Hematopoietic multipotent progenitor cell treated with erythropoietin and hydrocortisone succinate and interleukin-3 and kit ligand, for 6 days (in vitro differentiated cells): ENCODE measurements around the gene ADAMTSL1.
"Not testable (repeated sequence)": the region's sequence is repeated elsewhere in the genome, so short reads cannot be mapped to it uniquely, and the experiment has no call there.

Experiments used
- DNase-seq: peaks from one replicate; pipeline ENCODE4 v3.0.0-alpha.2; 2015

ADAMTSL1 gene

DNA sequence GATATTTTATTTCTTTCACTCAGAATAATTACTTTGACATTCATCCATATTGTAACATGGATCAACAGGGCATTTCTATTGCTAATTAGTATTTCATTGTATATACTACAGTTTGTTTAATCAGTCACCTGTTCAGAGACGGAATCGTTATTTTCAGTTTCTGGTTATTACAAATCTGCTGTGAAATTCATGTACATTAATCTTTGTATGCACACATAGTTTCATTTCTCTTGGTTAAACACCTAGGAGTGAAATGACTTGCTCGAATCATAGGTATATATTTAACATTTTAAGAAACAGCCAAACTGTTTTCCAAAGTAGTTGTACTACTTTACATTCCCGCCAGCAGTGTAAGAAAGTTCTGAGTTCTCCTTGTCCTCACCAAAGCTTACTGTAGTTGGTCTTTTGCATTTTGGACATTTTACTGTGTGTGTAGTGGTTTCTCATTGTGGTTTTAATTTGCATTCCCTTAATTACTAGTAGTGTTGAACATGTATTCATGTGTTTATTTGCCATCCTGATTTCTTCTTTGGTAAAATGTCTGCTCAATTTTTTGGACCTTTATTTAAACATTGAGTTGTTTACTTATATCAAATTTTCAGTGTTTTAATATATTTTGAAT lies 360.9 kb downstream of the ADAMTSL1 start:
- DNase-seq, result no peak

DNA sequence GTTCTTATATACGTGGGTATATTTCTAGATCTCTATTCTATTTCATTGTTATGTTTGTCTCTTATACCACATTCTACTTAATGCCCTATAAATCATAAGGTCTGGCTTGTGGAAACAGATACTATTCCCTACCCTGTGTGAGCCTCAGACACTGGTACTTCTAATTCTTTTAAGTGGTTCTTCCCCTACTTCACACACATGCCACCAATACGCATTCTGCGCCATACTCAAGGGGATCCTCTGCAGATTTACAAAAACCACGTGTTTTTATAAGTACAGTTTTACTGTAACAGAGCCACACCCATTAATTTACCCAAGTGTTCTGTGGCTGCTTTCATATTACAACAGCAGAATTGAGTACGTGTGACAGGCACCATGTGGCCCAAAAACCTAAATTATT lies 363.4 kb downstream of the ADAMTSL1 start:
- no peak for DNase-seq

DNA sequence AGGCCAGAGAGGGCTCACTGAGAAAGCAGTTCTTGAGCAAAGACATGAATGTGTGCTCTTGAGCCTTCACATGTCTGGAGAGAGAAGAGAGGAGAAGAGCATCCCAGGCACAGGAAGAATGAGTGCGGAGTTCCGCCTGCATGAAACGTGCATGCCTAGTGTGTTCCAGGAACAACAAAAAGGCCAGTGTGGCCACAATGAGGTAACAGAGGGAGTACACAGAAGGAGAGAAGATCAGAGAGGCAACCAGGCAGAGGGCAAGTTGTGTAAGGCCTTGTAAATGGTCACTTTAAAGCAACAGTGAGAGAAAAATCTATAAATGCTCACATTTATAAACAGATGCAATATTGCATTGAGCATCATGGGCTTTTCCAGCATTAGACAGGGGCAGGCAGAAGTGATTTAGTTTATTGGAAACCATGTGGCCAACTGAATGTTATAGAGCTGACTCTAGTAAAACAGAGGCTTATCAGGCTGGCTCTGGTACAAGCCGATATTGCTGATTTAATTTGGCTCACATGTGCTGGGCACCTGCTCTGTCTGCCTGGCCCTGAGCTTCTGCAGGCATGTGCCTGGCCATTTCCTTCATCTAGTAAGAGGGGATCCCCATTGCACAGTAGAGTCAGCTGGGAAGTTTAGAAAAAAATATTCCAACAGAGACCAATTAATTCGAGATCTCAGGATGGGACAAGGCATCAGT lies 373.8 kb downstream of the ADAMTSL1 start:
- DNase-seq, result no peak

DNA sequence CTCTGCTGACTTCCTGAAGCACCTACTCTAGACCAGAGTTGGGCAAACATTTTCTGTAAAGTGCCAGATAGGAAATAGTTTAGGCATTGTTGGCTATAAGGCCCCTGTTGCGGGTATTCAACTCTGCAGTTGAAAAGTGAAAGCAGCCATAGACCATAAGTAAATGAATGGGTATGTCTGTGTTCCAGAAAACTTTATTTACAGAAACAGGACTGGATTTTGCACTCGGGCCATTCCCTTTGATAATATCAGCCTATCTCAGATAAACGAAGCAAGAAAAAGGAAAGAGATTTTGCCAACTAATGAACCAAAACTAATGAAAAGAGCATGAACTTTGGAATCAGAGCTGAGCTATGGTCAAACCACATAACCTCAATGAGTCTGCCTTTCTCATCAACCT lies 374.7 kb downstream of the ADAMTSL1 start:
- no peak for DNase-seq

DNA sequence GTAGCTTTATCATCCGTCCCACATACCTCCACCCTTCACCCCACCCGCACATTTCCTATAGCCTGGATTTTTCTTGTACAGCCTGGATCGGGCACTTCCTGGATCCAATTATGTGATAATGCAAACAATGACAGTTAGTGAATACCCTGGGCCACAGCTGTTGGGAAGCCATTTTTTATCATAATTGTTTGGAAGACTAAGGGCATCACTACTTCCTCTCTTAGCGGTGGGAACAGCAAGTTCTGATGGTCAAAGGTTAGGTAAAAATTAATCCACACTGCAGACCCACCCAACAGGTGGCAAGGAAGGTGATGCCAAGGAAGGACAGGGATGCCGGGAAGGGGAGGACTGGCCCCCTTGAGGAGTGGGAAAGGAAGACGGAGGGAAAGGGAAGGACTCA lies 375.3 kb downstream of the ADAMTSL1 start:
- DNase-seq, result no peak

DNA sequence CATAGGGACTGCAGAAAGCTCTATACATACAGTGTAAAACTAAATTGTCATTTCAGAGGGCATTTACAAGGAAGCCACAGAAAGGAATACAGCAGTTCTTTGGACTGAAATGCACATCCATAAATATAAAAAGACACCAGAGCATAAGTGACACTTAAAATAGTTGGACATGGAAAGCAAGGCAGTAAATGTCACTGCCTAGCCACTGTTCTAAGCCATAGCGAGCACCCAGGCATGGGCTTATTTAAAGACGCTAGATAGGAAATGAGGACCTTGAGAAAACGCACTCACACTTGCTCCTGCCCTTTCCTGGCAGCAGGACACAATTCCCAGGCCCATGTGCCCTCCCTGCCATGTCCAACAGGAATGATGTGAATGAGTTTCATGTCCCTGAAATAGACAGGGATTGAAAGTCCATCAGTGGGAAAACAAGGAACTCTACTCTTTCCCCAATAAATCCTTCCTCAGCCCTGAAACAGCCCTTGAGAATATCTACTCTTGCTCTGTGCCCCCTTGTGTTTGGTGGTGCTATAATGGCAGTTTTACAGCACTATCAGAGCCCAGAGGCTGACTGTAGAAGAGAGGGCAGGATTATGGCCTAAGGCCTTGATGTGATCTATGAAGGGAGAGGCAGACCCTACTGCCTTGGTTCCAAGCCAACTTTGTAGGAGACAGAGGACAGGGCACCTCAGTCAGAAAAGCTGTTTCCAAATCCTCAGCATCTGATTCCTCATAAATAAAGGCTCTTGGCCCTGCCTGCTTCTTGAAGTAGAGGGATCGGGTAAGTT lies 376.1 kb downstream of the ADAMTSL1 start:
- no peak for DNase-seq

DNA sequence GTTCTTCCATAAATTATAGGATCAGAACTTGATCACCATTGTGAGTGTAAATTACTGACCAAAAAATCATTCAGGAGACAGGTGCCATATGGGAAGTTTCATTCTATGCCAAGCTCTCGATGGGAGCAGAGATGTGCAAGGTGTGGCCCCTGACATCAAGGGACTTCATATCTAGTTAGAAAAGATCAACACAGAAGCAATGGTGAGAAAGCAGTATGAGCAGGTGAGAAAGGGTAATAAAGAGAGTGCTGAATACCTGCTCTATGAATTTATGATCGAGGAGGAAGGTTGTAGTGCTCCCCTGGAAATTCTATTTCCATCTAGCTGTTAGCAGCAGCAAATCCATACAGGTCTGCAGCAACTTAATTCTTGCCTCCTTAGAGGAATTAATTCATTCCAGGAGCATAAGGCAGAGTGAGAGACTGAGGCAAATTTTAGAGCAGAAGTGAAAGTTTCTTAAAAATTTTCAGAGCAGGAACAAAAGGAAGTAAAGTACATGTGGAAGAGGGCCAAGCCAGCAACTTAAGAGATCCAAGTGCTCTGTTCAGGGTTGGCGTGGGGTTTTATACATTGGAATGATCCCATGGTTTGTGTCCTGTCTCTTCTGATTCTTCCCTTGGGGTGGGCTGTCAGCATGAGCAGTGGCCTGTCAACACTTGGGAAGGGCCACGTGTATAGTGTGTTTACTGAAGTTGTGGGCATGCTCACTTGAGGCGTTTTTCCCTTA lies 377.3 kb downstream of the ADAMTSL1 start:
- no peak for DNase-seq

DNA sequence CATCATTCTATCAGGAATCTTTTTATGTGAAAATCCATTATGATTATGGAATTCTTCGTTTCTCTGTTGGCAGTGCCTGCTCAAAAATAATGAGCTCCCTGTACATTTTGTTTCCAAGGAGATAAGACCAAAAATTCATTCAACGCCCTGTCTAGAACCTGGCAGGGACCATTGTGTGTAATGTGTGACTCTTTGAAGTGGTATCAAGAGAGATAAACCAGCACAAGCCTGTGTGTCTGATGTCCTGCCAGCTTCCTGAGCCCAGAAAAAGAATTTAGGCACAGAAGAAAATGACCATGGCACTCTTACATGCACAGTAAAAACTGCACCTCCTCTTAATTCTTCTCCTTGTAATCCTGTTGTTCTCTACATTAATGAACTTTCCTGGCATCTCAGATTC lies 381.7 kb downstream of the ADAMTSL1 start:
- DNase-seq, result no peak

DNA sequence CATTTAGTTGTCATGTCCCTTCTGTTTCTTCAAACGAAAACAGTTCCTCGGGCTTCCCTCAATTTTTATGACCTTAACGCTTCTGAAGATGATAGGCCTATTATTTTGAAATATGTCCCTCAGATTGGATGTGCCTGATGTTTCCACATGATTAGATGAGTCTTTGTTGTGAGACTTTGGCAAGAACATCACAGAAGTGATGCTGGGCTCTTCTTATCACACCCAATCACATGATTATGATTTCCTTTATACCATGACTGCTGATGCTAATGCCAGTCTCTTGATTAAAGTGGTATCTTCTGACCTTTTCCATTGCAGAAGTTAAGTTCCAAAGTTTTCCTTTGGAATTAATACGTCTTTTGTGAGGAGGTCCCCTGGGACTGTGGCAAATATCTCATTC lies 383.4 kb downstream of the ADAMTSL1 start:
- no peak for DNase-seq

DNA sequence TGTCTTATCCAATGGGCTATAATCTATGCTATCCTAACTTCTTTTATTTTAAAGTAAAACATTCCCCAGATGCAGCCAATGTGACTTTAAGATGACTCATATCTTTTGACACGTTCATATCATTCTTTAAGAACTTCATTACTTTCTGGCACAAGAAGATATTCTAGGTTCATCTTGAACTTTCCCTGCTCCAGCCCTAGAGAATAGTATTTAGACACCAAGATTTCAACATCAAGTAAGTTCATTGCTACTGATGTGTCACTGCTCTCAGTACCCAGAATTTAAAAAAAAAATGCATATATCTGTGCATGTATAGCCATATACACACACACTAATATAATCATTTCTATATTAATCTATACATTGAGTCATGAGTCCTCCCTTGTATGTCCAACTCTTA lies 383.8 kb downstream of the ADAMTSL1 start:
- DNase-seq, result no peak

DNA sequence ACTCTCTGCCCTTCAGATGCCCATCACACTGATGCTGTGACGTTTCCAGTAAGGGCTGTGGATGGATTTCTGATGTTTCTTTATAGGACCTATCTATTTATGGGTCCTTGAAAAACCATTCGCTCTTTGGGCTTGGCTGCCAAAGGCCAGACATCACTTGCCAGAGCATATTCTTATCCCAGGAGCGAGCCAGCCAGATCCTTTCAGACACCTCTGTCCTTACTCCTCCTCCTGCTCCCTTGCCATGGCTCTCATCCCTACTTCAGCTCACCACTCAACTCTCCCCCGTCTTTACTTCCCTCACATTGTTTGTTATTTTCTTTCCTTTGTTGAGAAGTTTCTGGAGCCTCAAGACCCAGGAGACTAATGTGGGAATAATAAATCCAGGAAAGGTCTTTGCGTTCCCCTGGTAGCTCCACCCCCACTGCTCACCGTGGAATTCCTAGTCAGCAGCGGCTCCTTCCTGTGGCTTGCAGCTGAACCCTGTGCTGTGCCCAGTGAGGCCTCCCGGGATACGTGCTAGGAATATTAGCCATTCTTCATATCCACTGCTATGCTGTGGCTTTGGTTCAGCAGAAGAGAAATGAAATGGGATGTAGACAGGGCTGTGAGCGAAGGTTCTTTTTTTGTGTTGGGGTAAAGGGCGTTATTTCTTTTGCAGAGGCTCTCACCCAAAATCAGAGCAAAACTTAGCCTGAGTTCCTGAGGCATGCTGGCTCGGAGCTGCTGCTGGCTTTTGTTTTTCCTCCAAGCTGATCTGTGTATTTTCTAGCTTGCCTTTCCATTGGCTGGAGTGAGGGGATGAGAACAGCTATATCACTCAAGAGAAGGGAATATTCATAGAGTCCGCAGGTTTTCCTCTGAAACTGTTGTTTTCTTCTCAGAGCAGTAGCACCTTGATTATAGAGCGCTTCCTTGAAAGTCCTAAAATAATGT lies 387.9 kb downstream of the ADAMTSL1 start:
- no peak for DNase-seq

DNA sequence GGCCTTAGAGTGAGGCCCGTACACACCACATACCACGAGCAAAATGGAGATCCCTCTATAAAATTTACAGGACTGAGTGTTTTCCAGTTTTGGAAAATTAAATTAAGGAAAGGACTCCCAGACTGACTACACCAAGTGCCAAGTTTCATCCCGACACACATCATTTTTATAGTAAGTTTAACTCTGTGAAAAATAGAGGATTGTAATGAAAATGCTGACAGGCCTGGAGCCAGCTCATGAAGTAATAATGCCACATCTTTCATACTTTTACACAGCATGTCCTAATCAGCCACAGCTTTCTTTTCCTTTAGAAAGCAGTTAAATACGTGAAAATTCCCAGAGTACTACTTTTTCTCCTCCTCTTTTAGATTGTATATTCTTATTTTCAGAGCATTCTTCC lies 389.8 kb downstream of the ADAMTSL1 start:
- no peak for DNase-seq

DNA sequence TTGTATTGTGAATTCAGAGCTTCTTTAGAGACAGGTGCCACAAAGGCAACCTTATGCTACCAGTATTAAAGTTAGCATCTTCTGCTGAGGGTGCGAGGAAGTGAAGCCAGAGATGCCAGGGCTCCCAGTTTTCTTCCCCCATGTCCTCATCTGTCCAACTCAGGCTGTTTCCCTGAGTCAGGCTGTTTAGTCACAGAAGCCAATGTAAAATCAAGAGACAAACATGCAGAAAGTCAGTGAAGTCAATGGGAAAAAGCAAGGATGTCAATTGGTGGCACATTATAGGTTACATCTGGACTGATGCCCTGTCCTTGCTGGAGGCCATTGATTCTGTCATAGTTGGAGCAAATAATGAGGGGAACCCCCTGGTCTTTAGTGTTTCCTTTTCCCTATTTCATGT lies 390.6 kb downstream of the ADAMTSL1 start:
- DNase-seq, result no peak

DNA sequence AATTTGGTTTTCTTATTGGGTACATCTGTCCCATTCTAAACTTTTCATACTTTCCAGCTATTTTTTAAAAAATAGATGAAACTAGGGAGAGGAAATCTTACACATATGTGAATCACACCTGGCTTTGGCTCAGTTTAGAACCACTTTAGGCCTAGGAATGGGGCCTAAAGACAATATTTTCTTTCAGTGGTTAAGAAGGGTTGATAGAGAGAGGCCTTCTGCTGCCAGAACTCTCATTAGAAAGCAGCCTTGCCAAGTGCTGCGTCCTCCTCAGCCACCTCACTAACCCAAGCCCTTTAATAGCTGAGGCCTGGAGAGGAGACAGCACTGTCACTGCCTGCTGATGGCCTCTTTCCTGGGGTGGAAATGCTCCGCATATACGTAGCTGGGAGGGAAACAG lies 391.6 kb downstream of the ADAMTSL1 start:
- no peak for DNase-seq

DNA sequence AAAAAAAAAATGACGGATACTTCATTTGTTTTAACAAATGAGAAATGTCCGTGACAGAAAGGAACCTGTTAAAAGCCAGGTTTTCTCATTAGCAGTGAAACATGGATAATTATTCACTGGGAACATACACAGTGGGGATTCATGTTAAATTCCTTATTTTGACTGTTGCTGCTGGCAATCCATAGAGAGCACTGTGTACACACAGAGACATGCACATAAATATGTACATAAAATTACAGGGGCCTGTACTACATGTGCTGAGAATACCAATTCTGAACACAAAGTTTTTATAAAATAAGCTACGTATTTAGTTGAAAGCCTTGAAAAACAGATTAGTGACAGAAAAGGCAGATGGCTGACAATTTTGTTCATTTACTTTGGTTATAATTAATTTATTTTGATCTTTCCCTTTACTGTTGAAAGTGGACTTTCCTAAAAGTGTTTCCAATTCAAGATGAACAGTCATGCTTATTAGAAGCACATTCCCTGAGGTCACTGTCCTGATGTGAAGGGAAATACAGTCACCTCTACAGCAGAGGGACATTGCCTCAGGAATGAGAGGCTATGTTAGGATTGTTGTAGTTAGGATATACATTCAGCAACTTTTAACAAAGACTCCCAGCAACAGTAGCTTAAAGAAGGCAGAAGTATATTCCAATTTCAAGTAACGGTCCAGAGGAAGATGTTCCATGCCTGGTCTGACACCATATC lies 392.3 kb downstream of the ADAMTSL1 start:
- no peak for DNase-seq

DNA sequence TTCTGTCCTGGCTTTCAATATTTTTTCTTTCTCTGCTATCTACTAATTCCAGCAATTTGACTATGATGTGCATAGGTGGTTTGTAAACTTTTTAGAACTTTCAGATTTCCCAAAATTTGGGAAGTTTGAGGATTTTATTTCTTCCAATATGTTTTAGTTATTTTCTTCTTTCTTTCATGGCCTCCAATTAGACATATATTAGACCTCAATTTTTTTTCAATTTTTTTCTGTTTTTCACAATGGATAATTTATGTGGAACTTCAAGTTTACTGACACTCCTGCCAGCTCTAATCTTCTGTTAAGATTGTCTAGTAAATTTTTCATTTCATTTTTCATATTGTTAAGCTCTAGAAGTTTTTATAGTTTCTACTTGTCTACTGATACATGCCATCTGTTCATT lies 395.8 kb downstream of the ADAMTSL1 start:
- DNase-seq, result no peak

DNA sequence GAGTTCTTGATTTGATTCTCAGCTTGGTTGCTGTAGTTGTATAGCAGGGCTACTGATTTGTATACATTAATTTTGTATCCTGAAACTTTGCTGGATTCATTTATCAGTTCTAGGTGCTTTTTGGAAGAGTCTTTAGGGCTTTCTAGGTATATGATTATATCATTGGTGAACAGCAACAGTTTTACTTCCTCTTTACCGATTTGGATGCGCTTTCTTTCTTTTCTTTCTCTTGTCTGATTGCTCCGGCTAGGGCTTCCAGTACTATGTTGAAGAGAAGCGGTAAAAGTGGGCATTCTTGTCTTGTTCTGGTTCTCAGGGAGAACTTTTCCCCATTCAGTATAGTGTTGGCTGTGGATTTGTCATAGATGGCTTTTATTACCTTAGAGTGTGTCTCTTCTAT lies 400.1 kb downstream of the ADAMTSL1 start:
- no peak for DNase-seq

DNA sequence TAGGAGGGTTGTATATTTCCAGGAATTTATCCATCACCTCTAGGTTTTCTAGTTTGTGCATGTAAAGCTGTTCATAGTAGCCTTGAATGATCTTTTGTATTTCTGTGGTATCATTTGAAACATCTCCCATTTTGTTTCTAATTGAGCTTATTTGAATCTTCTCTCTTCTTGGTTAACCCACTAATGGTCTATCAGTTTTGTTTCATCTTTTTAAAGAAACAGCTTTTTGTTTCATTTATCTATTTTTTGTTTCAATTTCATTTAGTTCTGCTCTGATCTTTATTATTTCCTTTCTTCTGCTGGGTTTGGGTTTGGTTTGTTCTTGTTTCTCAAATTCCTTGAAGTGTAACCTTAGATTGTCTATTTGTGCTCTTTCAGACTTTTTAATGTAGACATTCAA lies 401.0 kb downstream of the ADAMTSL1 start:
- not testable (repeated sequence) for DNase-seq

DNA sequence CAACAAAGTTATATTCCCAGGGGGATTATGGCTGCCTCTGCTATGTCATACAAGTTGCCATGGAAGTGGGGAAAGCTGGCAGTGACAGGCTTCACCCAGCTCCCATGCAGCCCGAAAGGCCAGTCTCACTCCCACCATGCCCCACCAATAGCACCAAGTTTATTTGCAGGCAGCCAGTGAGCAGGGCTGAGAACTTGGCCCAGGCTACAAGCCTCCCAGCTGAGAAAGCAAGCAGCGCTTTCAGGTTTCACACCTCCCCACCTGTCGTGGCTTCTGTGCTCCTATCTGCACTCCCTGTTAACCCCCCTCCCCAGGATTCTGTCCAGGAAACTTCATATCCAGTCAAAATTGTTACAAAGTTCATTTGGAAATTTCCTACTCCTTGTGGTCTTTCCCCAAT lies 404.0 kb downstream of the ADAMTSL1 start:
- no peak for DNase-seq

DNA sequence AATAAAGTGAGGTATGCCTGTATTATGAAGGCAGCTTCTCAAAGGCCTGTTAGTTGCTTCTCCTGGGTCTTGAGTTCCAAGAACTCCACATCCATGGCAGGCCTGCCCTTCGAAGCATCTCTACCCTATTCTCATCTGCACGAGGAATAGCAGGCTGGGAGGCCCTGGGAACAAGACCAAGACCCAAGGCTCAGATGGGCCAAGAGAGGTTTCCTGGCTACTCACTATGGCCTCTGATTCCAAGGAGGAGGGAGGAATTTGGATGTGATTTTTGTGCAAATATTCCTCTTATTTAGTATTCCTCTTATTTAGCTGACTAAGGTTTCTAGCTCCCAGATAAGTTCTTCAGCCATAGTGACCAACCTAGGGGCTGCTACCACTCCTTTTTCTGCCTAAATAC lies 407.8 kb downstream of the ADAMTSL1 start:
- no peak for DNase-seq

DNA sequence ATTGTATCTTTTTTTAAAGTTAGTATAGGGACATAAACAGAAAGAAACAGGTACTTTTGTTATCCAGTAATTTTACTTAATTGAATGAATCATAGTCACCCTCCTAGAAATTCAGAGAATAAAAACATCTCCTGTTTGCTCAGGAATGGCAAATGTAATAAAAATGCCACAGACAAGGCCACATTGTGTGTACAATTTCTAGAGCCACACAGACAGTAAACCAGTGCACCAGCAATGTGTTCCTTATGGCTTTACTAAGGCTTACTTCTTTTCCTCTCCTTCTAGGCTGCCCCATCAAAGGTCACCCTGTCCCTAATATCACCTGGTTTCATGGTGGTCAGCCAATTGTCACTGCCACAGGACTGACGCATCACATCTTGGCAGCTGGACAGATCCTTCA lies 413.6 kb downstream of the ADAMTSL1 start:
- no peak for DNase-seq

DNA sequence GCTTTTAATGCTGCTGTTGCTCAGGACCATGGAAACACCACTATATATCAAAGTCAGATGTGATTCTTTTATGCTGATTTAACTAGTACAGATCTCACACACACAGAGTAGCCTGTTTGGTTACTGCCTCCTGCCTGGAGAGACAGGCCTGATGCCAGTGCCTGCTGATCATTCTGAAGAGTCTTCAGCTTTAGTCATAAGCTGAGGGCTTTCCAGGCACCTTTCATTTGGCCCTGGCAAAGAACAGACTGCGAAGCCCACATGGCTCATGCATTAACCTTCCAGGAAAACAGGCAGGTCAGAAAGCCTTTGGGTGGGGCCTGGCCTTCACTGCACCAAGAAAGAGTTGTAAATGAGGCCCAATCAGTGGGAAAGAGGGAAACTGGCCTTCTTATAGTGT lies 414.3 kb downstream of the ADAMTSL1 start:
- no peak for DNase-seq
